WTC11 (cell line): Measurements from ENCODE around the gene CENPK.

Source experiments
- ERG ChIP-seq: fragments of 250-450 bp; sonication (Bioruptor Pico); IDR thresholded peaks from 2 replicates; pipeline ENCODE4 v1.8.0; 2021; ENCODE audit warnings: mild to moderate bottlenecking
- MAX ChIP-seq: sonication (generic); formaldehyde crosslinking; IDR thresholded peaks from 2 replicates; pipeline ENCODE4 v1.8.0; 2022; ENCODE audit warnings: mild to moderate bottlenecking, missing genetic modification reagents
- SP1 ChIP-seq: sonication (generic); formaldehyde crosslinking; conservative IDR thresholded peaks from 2 replicates; pipeline ENCODE4 v1.8.1; 2022; ENCODE audit warnings: missing genetic modification reagents
- TF ChIP-seq, protein P1 (sequence below): fragments of 200-600 bp; IDR thresholded peaks from 2 replicates; pipeline ENCODE4 v1.8.0; 2022; ENCODE audit warnings: antibody characterized with exemption

- TF ChIP-seq ERG (CRISPR knock-in tag) = no peak
- peak; percentile 78 for TF ChIP-seq SP1 (CRISPR knock-in tag)
- TF ChIP-seq, protein P1, sequence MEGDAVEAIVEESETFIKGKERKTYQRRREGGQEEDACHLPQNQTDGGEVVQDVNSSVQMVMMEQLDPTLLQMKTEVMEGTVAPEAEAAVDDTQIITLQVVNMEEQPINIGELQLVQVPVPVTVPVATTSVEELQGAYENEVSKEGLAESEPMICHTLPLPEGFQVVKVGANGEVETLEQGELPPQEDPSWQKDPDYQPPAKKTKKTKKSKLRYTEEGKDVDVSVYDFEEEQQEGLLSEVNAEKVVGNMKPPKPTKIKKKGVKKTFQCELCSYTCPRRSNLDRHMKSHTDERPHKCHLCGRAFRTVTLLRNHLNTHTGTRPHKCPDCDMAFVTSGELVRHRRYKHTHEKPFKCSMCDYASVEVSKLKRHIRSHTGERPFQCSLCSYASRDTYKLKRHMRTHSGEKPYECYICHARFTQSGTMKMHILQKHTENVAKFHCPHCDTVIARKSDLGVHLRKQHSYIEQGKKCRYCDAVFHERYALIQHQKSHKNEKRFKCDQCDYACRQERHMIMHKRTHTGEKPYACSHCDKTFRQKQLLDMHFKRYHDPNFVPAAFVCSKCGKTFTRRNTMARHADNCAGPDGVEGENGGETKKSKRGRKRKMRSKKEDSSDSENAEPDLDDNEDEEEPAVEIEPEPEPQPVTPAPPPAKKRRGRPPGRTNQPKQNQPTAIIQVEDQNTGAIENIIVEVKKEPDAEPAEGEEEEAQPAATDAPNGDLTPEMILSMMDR = no peak
- TF ChIP-seq MAX = peak; percentile 81
Observed at GRCh38 chr5:65562731-65563701, at the start of gene CENPK, which contains the start of gene PPWD1.
